AG09319 (cell line): Measurements from ENCODE around the gene RAE1.
A peak's percentile ranks its signal among the peaks of the same experiment; 100 is the strongest.

ENCODE experiments used
- DNase-seq: peaks from one replicate; pipeline ENCODE4 v3.0.0-alpha.2; 2010; ENCODE audit warnings: low read depth; ENCODE audit errors: extremely low read depth
- TF ChIP-seq, protein P1 (sequence below): IDR thresholded peaks from 2 replicates; pipeline ENCODE4 v1.5.1; 2011; ENCODE audit warnings: low read depth, mild to moderate bottlenecking, inconsistent platforms, low read length, moderate library complexity

The RAE1 gene, protein sequence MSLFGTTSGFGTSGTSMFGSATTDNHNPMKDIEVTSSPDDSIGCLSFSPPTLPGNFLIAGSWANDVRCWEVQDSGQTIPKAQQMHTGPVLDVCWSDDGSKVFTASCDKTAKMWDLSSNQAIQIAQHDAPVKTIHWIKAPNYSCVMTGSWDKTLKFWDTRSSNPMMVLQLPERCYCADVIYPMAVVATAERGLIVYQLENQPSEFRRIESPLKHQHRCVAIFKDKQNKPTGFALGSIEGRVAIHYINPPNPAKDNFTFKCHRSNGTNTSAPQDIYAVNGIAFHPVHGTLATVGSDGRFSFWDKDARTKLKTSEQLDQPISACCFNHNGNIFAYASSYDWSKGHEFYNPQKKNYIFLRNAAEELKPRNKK

DNA sequence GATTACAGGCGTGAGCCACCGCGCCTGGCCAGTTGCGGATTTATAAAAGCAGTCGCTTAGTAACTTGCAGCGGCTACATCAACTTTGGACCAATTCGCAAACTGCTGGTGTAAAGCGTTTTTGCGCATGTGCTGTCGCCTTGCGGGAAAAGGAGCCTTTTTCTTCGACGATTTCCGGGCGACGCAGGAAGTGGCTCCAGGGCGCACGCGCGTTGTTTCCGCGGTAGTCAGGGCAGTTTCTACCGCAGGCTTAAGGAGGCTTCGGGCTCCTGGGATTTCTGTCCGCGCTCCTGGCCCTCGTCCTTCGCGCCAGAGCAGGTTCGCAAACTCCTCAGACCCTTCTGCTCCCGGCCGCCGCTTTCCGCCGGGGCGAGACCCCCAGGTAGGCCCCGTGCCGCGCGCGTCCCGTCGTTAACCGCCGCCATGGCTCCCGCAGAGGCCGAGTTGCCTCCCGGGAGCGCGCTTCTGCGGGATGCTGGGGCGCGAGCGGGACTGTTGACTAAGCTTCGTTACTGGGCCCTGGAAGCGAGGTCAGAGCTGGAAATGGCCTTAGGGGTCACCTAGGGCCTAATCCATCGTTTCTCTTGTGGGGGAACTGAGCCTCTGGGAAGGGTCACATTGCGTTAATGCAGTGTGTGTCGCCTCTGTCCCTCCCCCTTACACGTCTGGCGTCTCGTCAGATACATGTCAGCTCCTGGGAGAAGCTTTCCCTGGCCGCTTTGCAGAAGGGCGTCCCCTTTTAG, at the start of gene RAE1:
Gene RAE1 (plus strand): TSS at position 214 of the 742 bp plus-strand sequence. CDS start 2,784 bp downstream, outside the sequence.
- TF ChIP-seq, protein P1, sequence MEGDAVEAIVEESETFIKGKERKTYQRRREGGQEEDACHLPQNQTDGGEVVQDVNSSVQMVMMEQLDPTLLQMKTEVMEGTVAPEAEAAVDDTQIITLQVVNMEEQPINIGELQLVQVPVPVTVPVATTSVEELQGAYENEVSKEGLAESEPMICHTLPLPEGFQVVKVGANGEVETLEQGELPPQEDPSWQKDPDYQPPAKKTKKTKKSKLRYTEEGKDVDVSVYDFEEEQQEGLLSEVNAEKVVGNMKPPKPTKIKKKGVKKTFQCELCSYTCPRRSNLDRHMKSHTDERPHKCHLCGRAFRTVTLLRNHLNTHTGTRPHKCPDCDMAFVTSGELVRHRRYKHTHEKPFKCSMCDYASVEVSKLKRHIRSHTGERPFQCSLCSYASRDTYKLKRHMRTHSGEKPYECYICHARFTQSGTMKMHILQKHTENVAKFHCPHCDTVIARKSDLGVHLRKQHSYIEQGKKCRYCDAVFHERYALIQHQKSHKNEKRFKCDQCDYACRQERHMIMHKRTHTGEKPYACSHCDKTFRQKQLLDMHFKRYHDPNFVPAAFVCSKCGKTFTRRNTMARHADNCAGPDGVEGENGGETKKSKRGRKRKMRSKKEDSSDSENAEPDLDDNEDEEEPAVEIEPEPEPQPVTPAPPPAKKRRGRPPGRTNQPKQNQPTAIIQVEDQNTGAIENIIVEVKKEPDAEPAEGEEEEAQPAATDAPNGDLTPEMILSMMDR, result no peak
- peak; percentile 69 for DNase-seq

DNA sequence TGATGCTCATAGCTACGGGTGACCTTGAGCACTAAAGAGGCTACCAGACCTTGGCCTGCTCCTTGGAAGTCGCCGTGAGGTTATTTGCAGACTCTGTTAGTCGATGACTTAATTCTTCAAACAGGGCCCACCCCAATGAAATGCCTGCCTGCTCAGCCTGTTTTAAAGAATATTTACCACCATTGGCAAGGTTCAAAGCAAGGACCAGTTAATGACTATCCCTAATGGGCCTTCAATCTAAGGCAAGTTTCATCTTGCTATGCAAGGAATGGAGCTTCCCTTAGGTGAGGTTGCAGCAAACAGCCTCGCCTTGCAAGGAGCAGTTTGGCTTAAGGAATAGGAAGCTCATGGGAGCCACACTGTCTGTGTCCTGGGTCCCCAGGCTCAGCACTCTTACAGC, 44.3 kb upstream of the RAE1 start:
- no peak for DNase-seq

DNA sequence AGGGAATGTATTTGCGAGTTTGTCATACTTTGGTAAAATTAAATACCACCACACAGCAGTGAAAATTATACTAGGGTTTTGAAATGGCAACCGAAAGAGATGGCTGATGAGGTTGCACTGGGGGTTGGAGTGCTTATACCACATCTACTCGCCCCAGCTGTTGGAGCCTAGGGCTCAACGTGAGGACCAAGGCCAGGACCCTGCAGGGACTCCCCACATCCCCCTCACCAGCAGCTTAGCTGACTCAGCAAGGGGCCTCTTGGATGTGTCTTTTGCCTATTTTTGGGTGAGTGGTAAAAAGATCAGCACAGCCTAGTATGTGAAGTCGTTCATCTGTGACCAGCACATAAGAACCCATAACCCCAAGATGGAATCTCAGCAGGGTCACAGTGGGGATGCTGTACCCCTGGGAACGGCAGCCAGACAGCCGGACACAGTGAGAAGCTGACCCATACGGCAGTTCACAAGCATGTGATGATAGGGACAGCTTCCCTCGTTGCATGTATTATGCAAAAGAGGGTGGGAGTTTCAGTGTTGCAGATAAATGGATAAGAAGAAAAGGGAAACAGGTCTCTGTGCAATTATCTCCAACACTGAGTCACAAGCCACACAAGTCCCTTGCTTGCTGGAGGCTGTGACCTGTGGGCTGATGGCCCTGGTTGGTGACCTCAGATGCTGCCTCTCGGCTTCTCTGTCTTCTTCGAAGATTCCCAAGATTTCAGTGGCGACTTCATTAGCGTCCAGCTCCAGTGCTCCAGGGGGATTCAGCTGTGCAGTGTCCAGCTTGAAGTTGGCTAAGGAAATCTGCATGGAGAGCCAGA, 42.4 kb upstream of the RAE1 start:
- TF ChIP-seq, protein P1, result no peak
- no peak for DNase-seq

More for the DNA sequence above, 44.3 kb upstream of the RAE1 start:
- TF ChIP-seq, protein P1, result no peak

DNA sequence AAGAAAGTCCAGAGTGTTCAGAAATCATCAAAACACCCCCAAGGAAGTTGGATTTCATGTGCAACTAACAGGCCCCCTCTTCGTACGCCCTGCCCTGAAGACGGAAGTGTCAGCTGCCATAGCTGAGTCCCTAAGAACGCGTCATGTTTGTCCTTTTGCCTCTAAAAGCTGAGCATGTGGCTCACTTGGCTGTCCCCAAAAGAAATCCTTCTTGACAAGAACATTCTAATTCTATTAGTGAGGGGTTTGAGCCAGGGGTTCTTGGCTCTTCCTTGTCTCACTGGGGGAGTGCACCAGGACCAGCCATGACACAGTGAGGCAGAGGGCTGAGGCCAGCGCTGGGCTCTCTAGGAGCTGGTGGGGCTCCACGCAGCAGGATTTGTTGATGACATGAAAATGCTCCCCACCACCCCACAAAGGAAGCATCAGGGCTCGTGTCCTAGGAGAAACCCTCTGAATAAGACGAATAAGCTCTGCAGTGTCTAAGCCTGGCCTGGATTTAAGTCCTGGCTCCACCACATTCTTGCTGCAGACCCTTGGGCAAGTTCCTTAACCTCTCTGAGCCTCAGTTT, 41.4 kb upstream of the RAE1 start:
- DNase-seq, result no peak
- TF ChIP-seq, protein P1, result no peak

DNA sequence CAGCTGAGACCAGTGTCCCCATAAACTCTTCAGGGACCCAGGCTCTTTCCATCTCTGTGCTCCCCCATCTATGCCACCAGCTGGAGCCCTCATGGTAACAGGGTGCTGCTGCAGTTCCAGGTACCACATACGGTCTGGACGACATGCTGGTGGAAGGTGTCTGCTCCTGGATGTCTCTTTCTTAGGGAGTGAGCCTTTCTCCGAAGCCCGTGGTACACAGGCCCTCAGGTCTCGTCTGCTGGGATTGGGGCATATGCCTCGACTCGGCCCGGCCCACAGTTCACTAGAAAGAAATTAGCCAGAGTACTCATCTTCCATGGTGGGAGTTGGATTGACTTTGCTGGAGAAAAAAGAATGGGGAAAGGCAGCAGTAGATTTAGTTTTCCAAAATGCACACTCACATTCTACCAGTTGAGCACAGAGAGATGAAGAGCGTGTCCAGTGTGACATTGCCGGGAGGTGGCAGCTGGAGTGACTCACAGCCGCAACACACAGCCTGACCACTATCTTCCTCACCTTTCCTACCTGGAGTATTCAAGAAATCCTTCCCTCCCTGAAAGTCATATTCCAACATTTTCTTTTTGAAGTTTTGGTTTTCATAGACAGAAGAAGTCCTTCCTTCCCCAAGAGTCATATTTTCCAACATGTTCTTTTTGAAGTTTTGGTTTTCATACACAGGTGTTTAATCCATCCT, 40.1 kb upstream of the RAE1 start:
- no peak for DNase-seq
- TF ChIP-seq, protein P1, result no peak

DNA sequence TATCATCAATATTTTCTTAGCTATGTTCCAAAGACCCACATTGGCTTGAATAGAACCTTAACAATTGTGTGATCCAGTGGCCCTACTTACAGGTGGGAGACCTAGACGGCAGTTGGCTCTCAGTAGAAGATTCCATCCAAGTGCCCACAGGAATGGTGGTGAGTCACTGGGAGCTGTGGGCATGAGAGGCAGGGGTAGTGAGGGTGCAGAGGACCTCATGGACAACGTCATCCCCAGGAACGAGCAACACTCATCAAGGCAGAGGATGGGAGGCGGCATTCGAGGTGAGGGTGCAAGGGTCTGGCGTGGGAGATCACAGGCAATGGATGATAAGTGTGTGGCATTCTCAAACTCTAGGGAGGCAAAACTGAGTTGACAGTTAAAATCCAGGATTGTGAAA, 38.9 kb upstream of the RAE1 start:
- no peak for DNase-seq
- TF ChIP-seq, protein P1, result no peak
